ENCODE results near the gene SELPLG.

DNA sequence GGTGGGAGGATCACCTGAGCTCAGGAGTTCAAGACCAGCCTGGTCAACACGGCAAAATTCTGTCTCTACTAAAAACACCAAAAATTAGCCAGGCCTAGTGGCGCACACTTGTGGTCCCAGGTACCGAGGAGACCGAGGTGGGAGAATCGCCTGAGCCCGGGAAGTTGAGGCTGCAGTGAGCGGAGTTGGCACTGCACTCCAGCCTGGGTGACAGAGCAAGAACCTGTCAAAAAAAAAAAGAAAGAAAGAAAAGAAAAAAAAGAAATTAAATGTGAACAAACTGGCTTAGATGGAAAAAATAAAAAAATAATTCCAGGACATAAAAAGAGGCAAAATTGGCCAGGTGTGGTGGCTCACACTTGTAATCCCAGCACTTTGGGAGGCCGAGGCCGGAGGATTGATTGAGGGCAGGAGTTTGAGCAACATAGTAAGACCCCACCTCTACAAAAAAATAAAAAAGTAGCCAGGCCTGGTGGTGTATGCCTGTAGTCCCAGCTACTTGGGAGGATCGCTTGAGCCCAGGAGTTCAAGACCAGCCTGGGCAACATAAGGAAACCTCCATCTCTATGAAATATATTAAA is 39.3 kb downstream of the SELPLG start:
- no peak for TF ChIP-seq CTCF (IDR thresholded peaks at IDR 0.05)
- no peak for TF ChIP-seq POLR2AphosphoS5 (IDR thresholded peaks at IDR 0.05; ENCODE audit: low read depth, low read length)

Measured in Panc1 (cell line).